K562 (cell line): ENCODE results near the gene PDE4D.

Source experiments
- CHD2 ChIP-seq: IDR thresholded peaks from 2 replicates; pipeline ENCODE4 v1.6.1; 2011; ENCODE audit warnings: low read depth, low read length
- EHMT2 ChIP-seq: fragments of 450-650 bp; IDR thresholded peaks from 2 replicates; pipeline ENCODE4 v1.6.1; 2018; ENCODE audit warnings: antibody characterized with exemption
- ZFP36 ChIP-seq: fragments of 150-350 bp; IDR thresholded peaks from 2 replicates; pipeline ENCODE4 v1.6.1; 2018; ENCODE audit warnings: low read length, low read depth; ENCODE audit not compliant: partially characterized antibody
- ZNF24 ChIP-seq: fragments of 450-650 bp; IDR thresholded peaks from 2 replicates; pipeline ENCODE4 v1.6.1; 2016

DNA sequence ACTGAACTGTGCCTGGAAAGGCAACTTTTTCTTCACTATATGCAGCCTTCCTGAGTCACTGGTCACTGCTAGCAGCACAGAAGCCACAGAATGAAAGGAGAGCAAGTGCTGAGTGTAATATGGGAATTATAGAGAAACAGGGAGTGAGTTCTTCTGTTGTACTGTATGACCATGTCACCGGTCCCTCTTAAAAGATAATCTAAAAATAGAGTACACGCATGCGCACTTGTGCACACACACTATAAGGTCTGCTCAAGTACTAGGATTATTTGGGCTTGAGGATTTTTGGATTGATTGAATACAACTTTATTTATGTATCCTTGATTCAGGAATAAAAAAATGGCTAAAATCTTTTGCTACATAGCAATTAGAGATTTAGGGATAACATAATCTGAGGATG is 571.9 kb downstream of the PDE4D start:
- TF ChIP-seq CHD2 (no peak), ZNF24 (no peak), ZFP36 (no peak), EHMT2 (no peak)
